Immature natural killer cell (primary cell): Measurements from ENCODE around the gene IL18BP. TPM values are rescaled to one million over a fixed set of nuclear protein-coding genes. Genes with fewer than 3 reads are reported as not detected.

Experiments used
- DNase-seq, 3 donors: peaks; one replicate each; pipeline ENCODE4 v3.0.0; 2022; ENCODE audit warnings: mixed read lengths in 1 of 3
- H3K27ac Mint-ChIP-seq, 6 donors: one replicate each; pipeline ENCODE4 v1.8.0; 2020; ENCODE audit warnings: mixed read lengths in 6 of 6, mild to moderate bottlenecking in 5 of 6, inconsistent platforms in 4 of 6, moderate library complexity in 3 of 6
- H3K27me3 Mint-ChIP-seq, 3 donors: one replicate each; pipeline ENCODE4 v1.8.0; 2020 to 2021; ENCODE audit warnings: low read depth in 3 of 3, mild to moderate bottlenecking in 3 of 3, mixed read lengths in 3 of 3, moderate library complexity in 3 of 3, inconsistent platforms in 1 of 3
- H3K36me3 Mint-ChIP-seq, 3 donors: one replicate each; pipeline ENCODE4 v1.8.0; 2020; ENCODE audit warnings: mixed read lengths in 3 of 3, inconsistent platforms in 2 of 3, mild to moderate bottlenecking in 2 of 3
- H3K4me1 Mint-ChIP-seq, 2 donors: one replicate each; pipeline ENCODE4 v1.8.0; 2020; ENCODE audit warnings: inconsistent platforms in 2 of 2, mild to moderate bottlenecking in 2 of 2, mixed read lengths in 2 of 2, moderate library complexity in 1 of 2
- H3K4me3 Mint-ChIP-seq, 5 donors: one replicate each; pipeline ENCODE4 v1.8.0; 2020; ENCODE audit warnings: mild to moderate bottlenecking in 5 of 5, mixed read lengths in 5 of 5, inconsistent platforms in 3 of 5, moderate library complexity in 3 of 5
- H3K9me3 Mint-ChIP-seq, 6 donors: one replicate each; pipeline ENCODE4 v1.8.0; 2020; ENCODE audit warnings: mild to moderate bottlenecking in 6 of 6, mixed read lengths in 6 of 6, inconsistent platforms in 4 of 6, moderate library complexity in 3 of 6
- polyA plus RNA-seq, 3 donors: library from polyadenylated mRNA; unstranded; fragments of 300-500 nt; fragmentation: Illumina TruSeq; gene quantifications; one replicate each; pipeline ENCODE4 v1.2.3, GENCODE V29; 2021

The IL18BP gene
- polyA plus RNA-seq, 3 donors from 2014 or later: 6.0 to 22.6 (median 8.6) TPM

GRCh38 chr11:71986131-71986530 is 12.6 kb upstream of the IL18BP start:
- Mint-ChIP-seq H3K4me3 (no peak overlapping the region), H3K4me1 (no peaks in the 10 kb centered on the region), H3K27ac (no peak overlapping the region), H3K9me3 (no peaks in the 10 kb centered on the region), H3K36me3 (peaks cover 4 to 20% (median 12%) of the 10 kb centered on the region in 3 donors), H3K27me3 (no peaks in the 10 kb centered on the region)
- DNase-seq: no peak

- H3K27me3 Mint-ChIP-seq: peaks cover 0 to 1% (median 0%) of the 10 kb centered on the region in 3 donors
- peaks cover under 1 to 17% (median 12%) of the 10 kb centered on the region in 3 donors for H3K36me3 Mint-ChIP-seq
- no peaks in the 10 kb centered on the region for H3K4me1 Mint-ChIP-seq
- no peak overlapping the region for H3K27ac Mint-ChIP-seq
- DNase-seq: no peak
- H3K4me3 Mint-ChIP-seq: no peak overlapping the region
- H3K9me3 Mint-ChIP-seq: no peaks in the 10 kb centered on the region
Measured at GRCh38 chr11:71987521-71987920, 11.2 kb upstream of the IL18BP start.

GRCh38 chr11:71988050-71988449 is 10.7 kb upstream of the IL18BP start:
- DNase-seq: no peak
- H3K36me3 Mint-ChIP-seq: peaks cover 0 to 17% (median 12%) of the 10 kb centered on the region in 3 donors
- H3K4me3 Mint-ChIP-seq: no peak overlapping the region
- no peaks in the 10 kb centered on the region for H3K9me3 Mint-ChIP-seq
- no peaks in the 10 kb centered on the region for H3K4me1 Mint-ChIP-seq
- H3K27me3 Mint-ChIP-seq: peaks cover 0 to 1% (median 0%) of the 10 kb centered on the region in 3 donors
- no peak overlapping the region for H3K27ac Mint-ChIP-seq

- Mint-ChIP-seq H3K9me3 (no peaks in the 10 kb centered on the region), H3K27me3 (peaks cover 0 to 1% (median 0%) of the 10 kb centered on the region in 3 donors), H3K36me3 (peaks cover 0 to 9% (median 8%) of the 10 kb centered on the region in 3 donors), H3K27ac (peak overlapping the region in 1 of 6 donors; percentile 16), H3K4me1 (no peaks in the 10 kb centered on the region), H3K4me3 (no peak overlapping the region)
- DNase-seq: no peak
Measured at GRCh38 chr11:71990701-71991100, 8.0 kb upstream of the IL18BP start.

GRCh38 chr11:71991494-71991893 is 7.2 kb upstream of the IL18BP start:
- Mint-ChIP-seq H3K4me3 (no peak overlapping the region), H3K27me3 (peaks cover 0 to 1% (median 0%) of the 10 kb centered on the region in 3 donors), H3K27ac (peak overlapping the region in 1 of 6 donors; percentile 49), H3K4me1 (no peaks in the 10 kb centered on the region), H3K36me3 (peaks cover 0 to 8% (median 5%) of the 10 kb centered on the region in 3 donors), H3K9me3 (no peaks in the 10 kb centered on the region)
- DNase-seq: no peak

- no peak for DNase-seq
- peaks cover 0 to 1% (median 0%) of the 10 kb centered on the region in 3 donors for H3K27me3 Mint-ChIP-seq
- no peak overlapping the region for H3K4me3 Mint-ChIP-seq
- H3K4me1 Mint-ChIP-seq: peaks cover 0 to 3% of the 10 kb centered on the region in 2 donors
- H3K36me3 Mint-ChIP-seq: peaks cover 0 to 8% (median 6%) of the 10 kb centered on the region in 3 donors
- H3K9me3 Mint-ChIP-seq: no peaks in the 10 kb centered on the region
- H3K27ac Mint-ChIP-seq: peak overlapping the region in 1 of 6 donors; percentile 37
Measured at GRCh38 chr11:71992136-71992730, 6.5 kb upstream of the IL18BP start.

GRCh38 chr11:71994786-71995185 is 3.9 kb upstream of the IL18BP start:
- peaks cover 0 to 9% (median 4%) of the 10 kb centered on the region in 3 donors for H3K36me3 Mint-ChIP-seq
- H3K27me3 Mint-ChIP-seq: peaks cover 0 to 2% (median 2%) of the 10 kb centered on the region in 3 donors
- no peak overlapping the region for H3K4me3 Mint-ChIP-seq
- DNase-seq: no peak
- H3K9me3 Mint-ChIP-seq: no peaks in the 10 kb centered on the region
- peaks cover 19 to 21% of the 10 kb centered on the region in 2 donors for H3K4me1 Mint-ChIP-seq
- H3K27ac Mint-ChIP-seq: no peak overlapping the region

GRCh38 chr11:71995726-71996291 is 2.9 kb upstream of the IL18BP start:
- no peak overlapping the region for H3K4me3 Mint-ChIP-seq

GRCh38 chr11:71996517-71996916 is 2.2 kb upstream of the IL18BP start:
- Mint-ChIP-seq H3K4me1 (peaks cover 24 to 27% of the 10 kb centered on the region in 2 donors), H3K4me3 (no peak overlapping the region), H3K36me3 (peaks cover 0 to 9% (median 4%) of the 10 kb centered on the region in 3 donors), H3K27me3 (peaks cover 0 to 2% (median 1%) of the 10 kb centered on the region in 3 donors), H3K9me3 (no peaks in the 10 kb centered on the region), H3K27ac (peak overlapping the region in 1 of 6 donors; percentile 50)
- no peak for DNase-seq

More at GRCh38 chr11:71995726-71996291, 2.9 kb upstream of the IL18BP start:
- peaks cover 0 to 9% (median 4%) of the 10 kb centered on the region in 3 donors for H3K36me3 Mint-ChIP-seq
- peaks cover 24 to 27% of the 10 kb centered on the region in 2 donors for H3K4me1 Mint-ChIP-seq
- H3K9me3 Mint-ChIP-seq: no peaks in the 10 kb centered on the region
- peaks cover 0 to 2% (median 2%) of the 10 kb centered on the region in 3 donors for H3K27me3 Mint-ChIP-seq
- H3K27ac Mint-ChIP-seq: no peak overlapping the region
- DNase-seq: no peak

GRCh38 chr11:71996946-71997345 is 1.8 kb upstream of the IL18BP start:
- no peak for DNase-seq

GRCh38 chr11:71997594-71997993 is 1.1 kb upstream of the IL18BP start:
- no peak overlapping the region for H3K4me3 Mint-ChIP-seq
- DNase-seq: no peak
- peaks cover 9 to 18% (median 14%) of the 10 kb centered on the region in 3 donors for H3K36me3 Mint-ChIP-seq
- H3K27me3 Mint-ChIP-seq: peaks cover 1 to 2% (median 2%) of the 10 kb centered on the region in 3 donors
- peaks cover 32 to 34% of the 10 kb centered on the region in 2 donors for H3K4me1 Mint-ChIP-seq
- H3K27ac Mint-ChIP-seq: peak overlapping the region in 1 of 6 donors; percentile 93
- H3K9me3 Mint-ChIP-seq: no peaks in the 10 kb centered on the region

More at GRCh38 chr11:71996946-71997345, 1.8 kb upstream of the IL18BP start:
- H3K4me1 Mint-ChIP-seq: peaks cover 27 to 29% of the 10 kb centered on the region in 2 donors
- H3K4me3 Mint-ChIP-seq: no peak overlapping the region
- peaks cover 0 to 2% (median 1%) of the 10 kb centered on the region in 3 donors for H3K27me3 Mint-ChIP-seq
- H3K27ac Mint-ChIP-seq: peak overlapping the region in 3 of 6 donors; percentile 32 to 69 (median 50)
- peaks cover 3 to 12% (median 8%) of the 10 kb centered on the region in 3 donors for H3K36me3 Mint-ChIP-seq
- H3K9me3 Mint-ChIP-seq: no peaks in the 10 kb centered on the region

- Mint-ChIP-seq H3K27me3 (peaks cover 2 to 4% (median 3%) of the 10 kb centered on the region in 3 donors), H3K9me3 (no peaks in the 10 kb centered on the region), H3K4me3 (peak overlapping the region; percentile 84 to 96 (median 88)), H3K36me3 (peaks cover 14 to 20% (median 19%) of the 10 kb centered on the region in 3 donors), H3K4me1 (peaks cover 32 to 34% of the 10 kb centered on the region in 2 donors), H3K27ac (peak overlapping the region; percentile 93 to 98 (median 94))
- DNase-seq: no peak
Measured at GRCh38 chr11:71998061-71998460, 648 bp upstream of the IL18BP start.

- no peak for DNase-seq
- Mint-ChIP-seq H3K27ac (peak overlapping the region; percentile 93 to 98 (median 94)), H3K4me3 (peak overlapping the region; percentile 84 to 96 (median 88)), H3K4me1 (peaks cover 32 to 34% of the 10 kb centered on the region in 2 donors), H3K27me3 (peaks cover 2 to 8% (median 5%) of the 10 kb centered on the region in 3 donors), H3K9me3 (no peaks in the 10 kb centered on the region), H3K36me3 (peaks cover 15 to 25% (median 20%) of the 10 kb centered on the region in 3 donors)
Measured at GRCh38 chr11:71999362-71999761, 653 bp downstream of the IL18BP start.

- Mint-ChIP-seq H3K9me3 (no peaks in the 10 kb centered on the region), H3K4me3 (peak overlapping the region; percentile 84 to 96 (median 88)), H3K27me3 (peaks cover 2 to 8% (median 5%) of the 10 kb centered on the region in 3 donors), H3K36me3 (peaks cover 15 to 30% (median 20%) of the 10 kb centered on the region in 3 donors), H3K4me1 (peaks cover 32 to 34% of the 10 kb centered on the region in 2 donors), H3K27ac (peak overlapping the region; percentile 93 to 98 (median 94))
- DNase-seq: no peak
Measured at GRCh38 chr11:71999798-72000197, 1.1 kb downstream of the IL18BP start.
